GM18511 (cell line): ENCODE data around the gene TMEM119.

Experiments
- ATAC-seq: cut with Tn5 transposase; IDR thresholded peaks from one replicate; pipeline ENCODE4 v1.9.1; 2021; ENCODE audit warnings: mild to moderate bottlenecking, moderate library complexity; ENCODE audit not compliant: unreplicated experiment

The TMEM119 gene, protein sequence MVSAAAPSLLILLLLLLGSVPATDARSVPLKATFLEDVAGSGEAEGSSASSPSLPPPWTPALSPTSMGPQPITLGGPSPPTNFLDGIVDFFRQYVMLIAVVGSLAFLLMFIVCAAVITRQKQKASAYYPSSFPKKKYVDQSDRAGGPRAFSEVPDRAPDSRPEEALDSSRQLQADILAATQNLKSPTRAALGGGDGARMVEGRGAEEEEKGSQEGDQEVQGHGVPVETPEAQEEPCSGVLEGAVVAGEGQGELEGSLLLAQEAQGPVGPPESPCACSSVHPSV

GRCh38 chr12:108597559-108598471 is at the start of gene TMEM119:
TMEM119 (minus strand) TSS chr12:108598084; CDS start chr12:108592383, 5,701 bp downstream.
- no peak for ATAC-seq

DNA sequence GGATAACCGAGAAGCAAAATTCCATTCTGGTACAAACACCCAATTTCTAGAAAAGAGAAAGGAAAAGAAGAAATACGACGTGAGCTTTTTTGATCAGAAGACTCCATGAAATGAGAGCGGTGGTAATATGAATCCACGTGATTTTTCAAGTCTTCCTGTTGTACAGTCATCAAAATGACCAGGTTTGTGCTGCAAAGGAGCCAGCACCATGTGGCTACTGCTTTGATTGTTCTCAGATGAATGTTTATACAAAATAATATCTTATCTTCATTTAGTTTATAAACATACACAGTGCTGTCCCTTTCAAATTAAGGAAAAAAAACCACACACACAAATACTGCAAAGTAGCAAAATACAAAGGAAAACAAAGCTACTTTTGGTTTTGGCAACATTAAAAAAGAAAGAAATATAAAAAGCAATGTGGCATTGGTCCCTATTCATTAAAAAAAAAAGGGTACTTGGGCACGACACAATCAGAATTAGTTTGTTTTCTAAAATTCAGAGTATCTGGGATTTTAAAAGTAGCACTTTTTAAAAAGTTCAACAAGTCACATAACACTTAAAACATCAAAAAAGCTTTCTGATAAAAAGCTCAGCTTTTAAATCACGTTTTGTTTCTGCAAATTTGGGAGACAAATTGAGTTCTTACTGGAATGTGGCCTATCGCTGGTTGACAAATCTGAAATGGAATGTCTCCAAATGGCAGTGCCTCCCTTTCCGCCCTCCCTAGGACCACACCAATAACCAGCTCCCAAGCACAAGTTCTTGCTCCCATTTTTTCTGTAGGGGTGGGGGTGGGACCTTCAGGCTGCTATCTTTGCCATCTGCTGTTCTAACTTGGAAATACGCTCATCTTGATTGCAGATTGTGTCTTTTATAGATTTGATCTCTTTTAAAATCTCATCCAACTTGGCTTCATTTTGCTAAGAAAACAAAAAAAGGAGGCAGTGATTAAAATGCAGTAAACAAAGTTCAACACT is 49.0 kb upstream of the TMEM119 start:
- no peak for ATAC-seq

- no peak for ATAC-seq
Observed at GRCh38 chr12:108645686-108646599, 48.1 kb upstream of the TMEM119 start.

DNA sequence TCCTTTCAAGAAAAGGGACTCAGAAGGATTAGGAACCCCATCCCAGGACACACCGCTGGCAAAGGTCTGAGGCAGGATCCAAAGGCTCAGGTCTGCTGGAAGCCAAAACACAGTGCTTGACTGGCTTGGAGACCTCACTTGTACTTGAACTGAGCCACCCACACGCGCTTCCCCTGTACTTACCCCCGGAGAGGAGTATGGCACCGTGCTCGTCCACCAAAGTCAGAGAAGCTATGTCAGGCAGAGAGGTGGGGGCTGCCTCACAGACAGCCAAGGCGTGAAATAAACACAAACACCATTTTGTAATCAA is 46.9 kb upstream of the TMEM119 start:
- no peak for ATAC-seq

DNA sequence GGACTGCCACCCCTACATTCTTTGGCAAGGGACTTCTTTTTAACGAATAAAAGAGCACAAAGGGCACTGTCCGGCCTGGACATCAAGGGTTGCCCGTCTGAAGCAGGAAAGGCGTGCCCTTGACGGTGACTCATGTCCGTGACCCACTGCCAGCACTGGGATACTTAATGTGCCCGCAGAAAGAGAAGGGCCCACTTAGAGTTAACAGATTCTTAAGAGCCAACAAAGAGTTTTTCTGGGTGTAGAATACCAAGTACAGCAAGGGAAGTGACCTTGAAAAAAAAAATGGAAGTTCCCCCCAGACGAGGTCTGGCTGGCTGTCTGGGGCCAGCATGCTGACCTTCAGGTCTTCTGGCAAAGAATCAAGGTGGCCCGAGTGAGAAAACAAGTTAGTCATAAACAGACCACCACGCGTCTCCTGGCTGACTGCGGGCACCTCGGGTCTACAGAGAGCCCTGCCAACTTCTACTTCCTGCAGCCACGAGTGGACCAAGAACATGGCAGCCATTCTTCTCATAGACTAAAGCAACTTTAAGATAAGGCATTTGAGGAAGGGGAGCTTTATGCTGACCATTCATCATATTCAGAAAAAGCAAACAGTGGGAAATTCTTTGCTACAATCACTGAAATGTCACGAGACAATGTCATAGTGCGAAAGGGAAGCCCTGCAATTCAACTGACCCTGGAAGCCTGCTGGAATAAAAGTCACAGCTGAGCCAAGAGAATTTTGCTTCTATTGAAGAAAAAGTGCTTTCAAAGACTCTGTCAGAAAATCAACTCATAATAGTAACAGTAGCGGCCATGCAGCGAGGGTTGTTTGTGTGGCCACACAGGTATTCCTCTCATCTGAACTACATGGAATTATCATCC is 46.3 kb upstream of the TMEM119 start:
- no peak for ATAC-seq

GRCh38 chr12:108642899-108643654 is 45.2 kb upstream of the TMEM119 start:
- ATAC-seq: no peak

DNA sequence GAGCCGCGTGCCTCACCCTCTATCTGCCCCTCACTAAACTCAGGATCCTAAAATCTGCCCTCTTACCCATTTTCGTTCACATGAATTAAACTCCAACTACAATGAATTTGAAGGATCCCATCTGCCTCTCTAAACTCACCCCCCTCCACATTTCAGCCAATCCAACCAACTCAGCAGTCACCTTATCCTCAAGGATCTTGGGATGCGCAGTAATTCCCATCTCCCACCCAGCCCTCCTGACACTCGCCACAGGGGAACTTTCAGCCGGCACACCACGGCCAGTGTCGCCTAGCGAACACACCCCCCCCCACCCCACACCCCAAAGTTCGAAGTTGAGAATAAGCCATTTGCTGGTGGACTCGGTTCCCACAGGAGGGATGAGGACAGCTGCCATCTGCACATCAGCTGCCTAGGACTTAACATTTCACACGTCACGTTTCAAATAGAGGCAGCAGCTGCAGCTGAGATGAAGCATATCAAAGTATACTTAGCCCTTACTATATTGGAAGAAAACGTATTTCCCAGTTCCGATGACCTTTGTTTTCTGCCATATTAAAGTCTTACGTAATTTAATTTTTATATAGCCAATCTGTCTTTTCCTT is 44.5 kb upstream of the TMEM119 start:
- no peak for ATAC-seq

DNA sequence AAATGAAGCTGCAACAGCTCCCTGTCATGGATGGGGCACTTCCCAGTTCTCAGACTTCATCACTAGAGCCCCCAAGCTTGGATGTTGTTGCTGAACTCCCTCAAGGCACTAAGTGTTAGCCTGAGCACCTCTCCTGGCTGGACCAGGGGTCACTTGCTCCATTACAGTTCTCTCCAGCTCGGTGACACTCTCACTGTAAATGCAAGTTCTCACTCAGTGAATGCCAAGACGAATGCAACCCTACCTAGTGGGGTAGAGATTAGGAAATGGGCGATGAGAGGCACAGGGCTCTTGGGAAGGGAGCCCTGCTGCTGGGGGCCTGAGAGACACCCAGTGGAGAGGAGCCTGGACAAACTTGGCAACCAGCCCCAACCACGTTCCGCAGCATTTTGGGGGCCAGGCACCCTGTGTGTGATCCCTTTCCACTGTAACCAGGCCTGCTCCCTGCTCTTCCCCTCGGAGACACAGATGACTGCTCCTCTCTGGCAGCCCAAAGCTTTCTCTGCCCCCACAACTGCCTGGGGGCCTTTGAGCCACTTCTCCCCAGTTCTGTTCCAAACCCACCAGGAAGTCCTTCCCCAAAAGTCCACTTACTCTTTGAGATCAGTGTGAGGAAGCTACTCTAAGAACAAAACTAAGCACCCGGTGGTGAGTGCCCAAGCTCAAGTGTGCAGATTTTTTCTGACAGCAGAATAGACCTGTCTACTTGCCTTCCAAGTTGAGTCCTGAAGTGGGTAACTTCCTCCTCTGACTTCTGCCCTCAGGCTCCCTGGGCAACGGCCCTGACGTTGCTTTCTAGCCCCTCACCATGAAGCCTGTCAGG is 43.8 kb upstream of the TMEM119 start:
- no peak for ATAC-seq

GRCh38 chr12:108640802-108641445 is 43.0 kb upstream of the TMEM119 start:
- no peak for ATAC-seq

- no peak for ATAC-seq
Observed at GRCh38 chr12:108638997-108639822, 41.3 kb upstream of the TMEM119 start.

- no peak for ATAC-seq
Observed at GRCh38 chr12:108638141-108638827, 40.4 kb upstream of the TMEM119 start.

DNA sequence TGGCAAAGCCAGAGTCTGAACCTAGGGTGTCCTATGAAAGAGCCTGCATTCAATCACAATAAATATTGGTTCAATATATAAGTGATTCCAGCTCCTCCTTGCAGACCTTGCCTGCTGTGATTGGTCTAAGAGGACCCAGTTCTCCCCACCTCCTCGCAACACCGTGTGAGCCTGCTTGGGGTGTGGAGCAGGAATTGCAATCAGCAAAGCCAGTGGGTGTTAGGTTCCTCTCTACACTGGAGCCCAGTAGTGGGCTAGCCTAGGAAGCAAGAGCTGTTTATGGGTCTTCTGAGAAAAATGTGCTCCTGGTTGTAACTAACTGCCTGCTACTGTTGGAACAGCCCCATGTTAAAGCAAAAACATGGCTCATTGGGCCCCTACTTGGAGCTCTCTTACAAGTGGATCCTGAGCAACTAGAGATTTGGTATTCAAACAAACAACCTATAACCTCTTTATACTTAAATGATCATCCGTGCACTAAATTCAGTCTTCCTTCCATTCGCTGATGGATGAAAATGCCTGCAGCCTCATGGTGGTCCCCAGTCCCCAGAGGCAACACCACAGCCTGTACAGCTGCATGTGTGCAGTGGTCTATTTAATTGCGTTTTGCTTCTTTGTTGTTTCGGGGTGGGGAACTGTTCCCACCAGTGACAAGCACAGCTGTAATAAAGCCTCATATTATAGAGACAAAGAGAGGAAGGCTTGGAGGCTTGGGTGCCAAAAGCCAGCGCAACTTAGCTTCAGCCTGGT is 39.5 kb upstream of the TMEM119 start:
- no peak for ATAC-seq

DNA sequence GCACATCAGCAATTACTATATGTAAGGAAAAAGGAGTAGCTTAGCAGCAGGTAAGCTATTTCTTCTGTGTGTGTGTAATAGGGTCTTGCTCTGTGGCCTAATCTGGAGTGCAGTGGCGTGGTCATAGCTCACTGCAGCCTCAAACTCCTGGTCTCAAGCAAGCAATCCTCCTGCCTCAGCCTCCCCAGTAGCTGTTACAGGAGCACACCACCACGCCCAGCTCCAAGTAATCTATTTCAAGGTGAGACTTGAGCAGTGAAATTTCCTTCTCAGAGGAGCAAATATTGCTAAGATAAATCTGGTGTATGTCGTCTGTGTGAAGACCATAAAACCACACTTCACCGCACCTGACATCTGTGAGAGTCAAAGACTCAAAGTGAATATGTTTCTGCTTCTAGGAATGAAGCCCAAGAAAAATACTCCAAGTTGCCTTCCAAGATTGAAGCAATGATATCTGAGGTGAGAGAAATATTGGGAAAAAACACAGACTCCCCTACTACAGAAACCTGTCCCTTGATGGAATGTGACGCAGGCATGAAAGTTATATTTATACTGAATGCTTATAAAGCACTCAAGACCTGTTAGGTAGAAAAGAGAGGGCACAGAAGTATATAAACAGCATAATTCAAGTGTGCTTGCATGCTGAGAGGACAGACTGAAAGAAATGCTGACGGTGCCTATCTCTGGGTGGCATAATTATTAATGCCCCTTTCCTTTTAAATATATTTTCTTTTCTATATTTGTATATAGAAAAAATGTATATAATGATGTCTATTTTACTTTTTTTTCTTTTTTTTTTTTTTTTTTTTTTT is 38.3 kb upstream of the TMEM119 start:
- no peak for ATAC-seq
